Breast epithelium (tissue), 3 donors: ENCODE measurements around the gene GPR3.

Experiments
- CTCF ChIP-seq, 3 donors: fragments of 450-650 bp; IDR thresholded peaks; one replicate each; pipeline ENCODE4 v1.5.1; 2016 to 2017; ENCODE audit warnings: antibody characterized with exemption in 3 of 3, mild to moderate bottlenecking in 3 of 3, moderate library complexity in 3 of 3
- POLR2A ChIP-seq: fragments of 450-650 bp; IDR thresholded peaks from one replicate; pipeline ENCODE4 v1.6.1; 2016; ENCODE audit warnings: antibody characterized with exemption, mild to moderate bottlenecking, moderate library complexity

GRCh38 chr1:27363766-27364695 is 28.4 kb upstream of the GPR3 start:
- TF ChIP-seq CTCF (IDR thresholded peaks at IDR 0.05): no peak
- TF ChIP-seq POLR2A: no peak
